A549 treated with Hydrocortisone at 1 μM for 4 hours (cell line): Measurements from ENCODE around the gene OR5A1. TPM values are rescaled to one million over a fixed set of nuclear protein-coding genes. Genes with fewer than 3 reads are reported as not detected.

Experiments used
- total RNA-seq: library from RNA; stranded (reverse); fragments of 200-300 nt; extraction: Qiagen RNA extraction; gene quantifications from 5 replicates; pipeline ENCODE4 v1.2.3, GENCODE V29; 2022

Gene OR5A1
- total RNA-seq = not detected in 5 replicates

DNA sequence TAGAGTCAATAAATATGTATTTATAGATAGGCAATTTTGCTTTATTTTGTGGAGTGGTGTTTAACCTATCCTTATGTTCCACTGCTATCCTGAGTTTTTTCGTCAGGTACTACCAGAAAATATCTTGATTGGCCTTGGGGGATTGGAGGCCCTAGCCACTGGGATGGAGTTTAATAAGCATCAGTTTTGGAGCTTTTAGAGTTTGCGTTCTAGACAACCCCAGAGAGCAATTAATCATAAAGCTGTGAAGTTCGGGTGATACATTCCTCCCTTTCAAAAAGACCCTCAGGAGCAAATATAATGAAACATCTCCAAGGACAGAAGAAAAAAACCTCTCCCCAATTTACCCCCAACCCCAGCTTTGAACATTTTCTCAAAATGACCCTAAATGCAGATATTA, at the start of gene OR5A1:
Gene OR5A1, plus strand, starts transcription at position 301 of the 400 bp plus-strand sequence. CDS start 6,700 bp downstream, outside the sequence.

DNA sequence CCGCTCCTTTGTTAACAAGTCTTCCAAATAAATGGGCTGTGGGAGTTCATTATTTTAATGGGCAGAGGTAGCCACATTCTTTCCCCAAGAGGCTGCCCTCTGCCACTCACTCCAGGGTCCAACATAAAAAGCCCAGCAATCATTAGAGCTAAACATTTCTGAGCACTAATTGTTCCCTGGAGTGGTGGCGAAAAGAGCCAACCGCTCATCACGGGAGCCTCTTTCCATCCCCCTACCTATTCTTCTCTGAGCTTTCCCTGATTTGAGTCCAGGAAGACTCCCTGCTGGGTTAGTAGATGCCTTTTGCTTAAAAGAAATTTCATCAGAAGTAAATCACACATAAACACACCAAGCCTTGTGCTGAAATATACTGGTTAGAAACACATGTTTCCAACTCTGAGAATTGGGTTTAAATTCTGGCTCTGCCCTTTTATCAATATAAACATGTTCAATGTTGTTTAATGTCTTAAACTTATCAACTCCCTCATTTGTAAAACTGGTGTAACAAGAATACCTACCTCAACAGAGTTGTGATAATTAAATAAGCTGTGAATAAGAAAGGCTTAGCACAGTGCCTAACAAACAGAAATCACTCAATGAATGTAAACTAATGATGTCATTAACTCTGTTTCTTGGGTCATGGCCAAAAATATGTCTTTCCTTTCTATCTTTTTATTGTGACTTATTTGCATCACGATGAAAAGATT, 9.8 kb upstream of the OR5A1 start, which contains the start of gene OR5A2:
Gene OR5A2, minus strand, starts transcription at position 53 of the 707 bp plus-strand sequence. CDS start 3,460 bp downstream, outside the sequence.

GRCh38 chr11:59456661-59457060, 20.4 kb downstream of the OR5A1 start, which contains the start of gene OR4D6:
TSS of gene OR4D6 (plus strand) at chr11:59456961. CDS start at chr11:59456961, 0 bp downstream.

GRCh38 chr11:59473015-59473414, 36.7 kb downstream of the OR5A1 start, which contains the start of gene OR4D10:
TSS of gene OR4D10 (plus strand) at chr11:59473315. CDS start at chr11:59477430, 4,115 bp downstream.

Other genes with a start within 250 kb of the OR5A1 start
- gene MPEG1, start 223.5 kb upstream of the OR5A1 start, total RNA-seq = not detected in 5 replicates
- gene OR5AN1, start 77.6 kb upstream of the OR5A1 start, total RNA-seq = not detected in 5 replicates
- not detected in 5 replicates for gene OR5A2, start 10.1 kb upstream of the OR5A1 start, total RNA-seq
- gene OR4D6, start 20.5 kb downstream of the OR5A1 start, total RNA-seq = not detected in 5 replicates
- gene OR4D10, start 36.8 kb downstream of the OR5A1 start, total RNA-seq = not detected in 5 replicates
- gene OR4D11, start 67.1 kb downstream of the OR5A1 start, total RNA-seq = not detected in 5 replicates
- gene OR4D9, start 75.1 kb downstream of the OR5A1 start, total RNA-seq = not detected in 5 replicates
- gene OSBP, start 179.3 kb downstream of the OR5A1 start, total RNA-seq = 26.9 to 36.3 TPM (median 29.8 TPM) in 5 replicates
- gene PATL1, start 232.6 kb downstream of the OR5A1 start, total RNA-seq = 40.9 to 51.0 TPM (median 46.9 TPM) in 5 replicates